Measurements from ENCODE around the gene MYO16.

MYO16 gene

GRCh38 chr13:108927615-108928014 lies 298.2 kb downstream of the MYO16 start:
- no peak for DNase-seq (ENCODE audit: low read depth in 2 of 2, low spot score in 1 of 2)

GRCh38 chr13:108929532-108930206 lies 300.3 kb downstream of the MYO16 start:
- no peak for DNase-seq (ENCODE audit: low read depth in 2 of 2, low spot score in 1 of 2)

DNA sequence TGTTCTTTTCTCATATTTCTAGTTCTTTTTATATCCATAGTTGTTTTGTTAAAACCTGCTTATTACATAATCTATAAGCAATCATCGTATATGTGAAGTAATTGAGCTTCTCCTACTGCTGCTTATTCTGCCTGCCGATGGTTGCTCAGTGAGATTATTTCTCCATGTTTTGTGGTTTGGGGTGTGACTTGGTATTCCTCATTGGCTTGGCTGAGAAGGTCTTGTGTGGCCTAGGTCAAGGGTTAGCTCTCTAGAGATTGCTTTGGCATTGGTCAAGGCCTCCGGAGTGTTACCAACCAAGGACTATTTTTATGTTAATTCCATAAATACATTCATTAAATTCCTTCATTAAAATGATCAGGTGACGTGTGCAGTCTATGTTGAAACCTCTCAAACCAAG lies 302.8 kb downstream of the MYO16 start:
- DNase-seq (ENCODE audit: low read depth in 2 of 2, low spot score in 1 of 2), result no peak

- no peak for DNase-seq (ENCODE audit: low read depth in 2 of 2, low spot score in 1 of 2)
Observed at GRCh38 chr13:108933061-108933460, 303.6 kb downstream of the MYO16 start.

DNA sequence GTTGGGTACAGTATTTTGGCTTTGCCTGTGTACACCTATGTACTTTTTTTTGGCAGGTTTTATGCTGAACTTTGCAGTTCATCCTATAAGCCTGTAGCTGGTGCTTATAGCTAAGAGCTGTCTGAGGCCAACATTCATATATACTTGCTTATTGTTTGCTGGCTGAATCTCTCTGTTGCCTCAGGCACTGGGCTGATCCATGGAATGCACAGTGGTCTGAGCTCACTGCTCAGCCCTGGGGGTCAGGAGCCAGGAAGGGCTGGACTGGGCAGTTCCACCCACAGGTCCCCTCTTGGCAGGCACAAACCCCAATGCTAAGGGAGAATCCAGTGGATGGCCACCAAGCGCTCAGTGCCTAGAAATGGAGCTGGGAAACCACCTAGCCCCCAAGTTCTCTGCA lies 308.7 kb downstream of the MYO16 start:
- no peak for DNase-seq (ENCODE audit: low read depth in 2 of 2, low spot score in 1 of 2)

- DNase-seq (ENCODE audit: low read depth in 2 of 2, low spot score in 1 of 2), result no peak
Observed at GRCh38 chr13:108940121-108940520, 310.7 kb downstream of the MYO16 start.

GRCh38 chr13:108943842-108944241 lies 314.4 kb downstream of the MYO16 start:
- DNase-seq (ENCODE audit: low read depth in 2 of 2, low spot score in 1 of 2), result no peak

- DNase-seq (ENCODE audit: low read depth in 2 of 2, low spot score in 1 of 2), result no peak
Observed at GRCh38 chr13:108944760-108945159, 315.3 kb downstream of the MYO16 start.

GRCh38 chr13:108947551-108948030 lies 318.2 kb downstream of the MYO16 start:
- no peak for DNase-seq (ENCODE audit: low read depth in 2 of 2, low spot score in 1 of 2)

GRCh38 chr13:108948251-108948671 lies 318.9 kb downstream of the MYO16 start:
- DNase-seq (ENCODE audit: low read depth in 2 of 2, low spot score in 1 of 2), result no peak

GRCh38 chr13:108950333-108951010 lies 321.1 kb downstream of the MYO16 start:
- no peak for DNase-seq (ENCODE audit: low read depth in 2 of 2, low spot score in 1 of 2)

GRCh38 chr13:108955741-108956140 lies 326.3 kb downstream of the MYO16 start:
- DNase-seq (ENCODE audit: low read depth in 2 of 2, low spot score in 1 of 2), result no peak

- DNase-seq (ENCODE audit: low read depth in 2 of 2, low spot score in 1 of 2), result no peak
Observed at GRCh38 chr13:108957369-108958012, 328.1 kb downstream of the MYO16 start.

DNA sequence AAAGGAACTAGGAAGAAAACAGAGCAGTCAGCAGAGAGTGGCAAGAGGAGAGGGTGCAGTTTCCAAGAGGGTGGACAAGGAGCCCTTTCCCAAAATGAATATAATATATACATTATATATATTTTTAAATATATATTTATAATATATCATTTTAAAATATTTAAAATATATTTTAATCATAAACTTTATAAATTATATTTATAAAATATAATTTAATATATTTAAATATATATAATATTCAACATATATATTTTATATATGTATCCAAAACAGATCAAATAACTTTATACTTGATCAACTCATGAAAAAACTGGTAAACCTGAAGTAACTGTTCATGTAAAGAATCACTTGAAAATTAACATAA lies 328.6 kb downstream of the MYO16 start:
- no peak for DNase-seq (ENCODE audit: low read depth in 2 of 2, low spot score in 1 of 2)

DNA sequence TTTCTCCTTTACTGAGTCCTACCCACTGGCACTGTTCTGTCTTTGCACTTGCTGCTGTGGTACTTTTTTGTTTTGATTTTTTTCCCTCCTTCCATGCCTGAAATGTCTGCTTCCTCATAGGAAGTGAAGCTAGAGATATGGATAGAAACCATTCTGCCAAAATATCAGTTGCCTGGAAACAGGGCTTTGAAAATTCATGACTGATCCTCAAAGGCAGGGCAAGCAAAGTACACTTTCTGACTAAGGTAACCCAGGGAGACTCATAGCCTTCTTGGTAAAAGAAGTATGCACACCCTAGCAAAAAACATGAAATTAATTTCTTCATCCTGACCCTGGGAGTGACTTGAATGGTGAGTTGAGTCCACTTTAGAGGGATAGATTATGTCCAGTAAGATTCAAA lies 329.8 kb downstream of the MYO16 start:
- DNase-seq (ENCODE audit: low read depth in 2 of 2, low spot score in 1 of 2), result no peak

DNA sequence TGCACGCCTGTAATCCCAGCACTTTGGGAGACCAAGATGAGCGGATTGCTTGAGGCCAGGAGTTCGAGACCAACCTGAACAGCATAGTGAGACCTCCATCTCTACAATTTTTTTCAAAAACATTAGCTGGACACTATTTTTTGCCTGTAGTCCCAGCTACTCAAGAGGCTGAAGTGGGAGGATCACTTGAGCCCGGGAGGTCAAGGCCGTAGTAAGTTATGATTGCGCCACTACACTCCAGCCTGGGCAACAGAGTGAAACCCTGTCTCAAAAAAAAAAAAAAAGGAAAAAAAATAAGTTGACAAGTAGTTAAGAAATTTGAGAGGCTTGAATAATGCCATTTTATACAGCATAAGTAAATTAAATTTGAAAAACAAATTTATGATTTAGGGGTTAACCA lies 330.6 kb downstream of the MYO16 start:
- DNase-seq (ENCODE audit: low read depth in 2 of 2, low spot score in 1 of 2), result no peak

- DNase-seq (ENCODE audit: low read depth in 2 of 2, low spot score in 1 of 2), result no peak
Observed at GRCh38 chr13:108961542-108962125, 332.2 kb downstream of the MYO16 start.

DNA sequence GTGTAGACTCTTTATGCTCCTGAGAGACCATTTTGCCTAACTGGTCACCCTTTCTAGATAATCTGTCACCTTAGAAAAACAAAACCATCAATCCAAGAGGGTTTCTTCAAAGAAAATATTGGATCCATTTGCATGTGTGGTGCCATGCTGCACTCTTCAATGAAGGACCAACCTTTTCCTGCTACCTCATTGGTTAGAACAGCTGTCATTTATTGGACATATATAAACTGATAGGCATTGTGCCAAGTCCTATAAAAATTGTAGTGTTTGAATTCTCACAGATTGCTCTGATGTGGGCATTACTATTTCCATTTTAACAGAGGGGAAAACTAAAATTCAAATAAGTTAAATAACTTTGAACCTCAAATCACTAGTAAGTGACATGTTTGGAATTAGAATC lies 333.2 kb downstream of the MYO16 start:
- no peak for DNase-seq (ENCODE audit: low read depth in 2 of 2, low spot score in 1 of 2)

- DNase-seq (ENCODE audit: low read depth in 2 of 2, low spot score in 1 of 2), result no peak
Observed at GRCh38 chr13:108963276-108963810, 333.9 kb downstream of the MYO16 start.

DNA sequence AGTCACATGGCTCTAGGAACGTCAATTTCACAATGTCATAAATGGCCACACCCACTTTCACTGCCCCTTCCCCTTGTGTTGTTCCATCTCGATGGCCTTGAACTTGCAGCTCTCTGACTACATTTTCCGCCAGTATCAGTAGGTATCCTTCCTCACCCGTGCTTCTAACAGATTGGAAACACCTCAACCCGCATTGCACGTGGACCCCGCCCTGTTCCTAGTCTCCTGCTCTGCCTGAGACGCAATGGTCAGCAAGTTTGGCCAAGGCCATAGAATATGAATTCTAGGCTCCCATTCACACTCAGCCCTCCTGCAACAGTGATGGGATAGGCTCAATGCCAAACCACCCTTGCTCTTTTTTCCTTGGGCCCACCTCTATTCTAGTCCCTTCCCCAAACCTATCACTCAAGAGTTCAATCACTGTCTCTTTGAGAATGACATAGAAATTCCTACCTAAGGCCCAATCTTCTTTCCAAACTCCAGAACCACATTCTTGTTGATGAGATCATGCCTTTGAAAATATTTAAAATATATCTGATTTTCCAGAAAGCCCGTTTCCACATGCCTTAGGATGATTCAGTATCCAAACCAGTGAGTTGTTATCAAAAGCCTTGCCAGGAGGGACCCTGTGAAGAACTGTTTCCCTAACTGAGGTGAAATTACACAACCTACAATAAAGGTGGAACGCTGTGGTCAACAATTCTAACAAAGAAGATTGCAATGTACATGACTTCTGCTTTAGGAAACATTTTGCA lies 334.6 kb downstream of the MYO16 start:
- DNase-seq (ENCODE audit: low read depth in 2 of 2, low spot score in 1 of 2), result no peak

GRCh38 chr13:108964606-108965005 lies 335.2 kb downstream of the MYO16 start:
- DNase-seq (ENCODE audit: low read depth in 2 of 2, low spot score in 1 of 2), result no peak
